ENCODE measurements around the gene FAIM2. TPM values are rescaled to one million over a fixed set of nuclear protein-coding genes. Genes with fewer than 3 reads are reported as not detected.

The FAIM2 gene
- total and polyA plus RNA-seq, 2 donors: 7.4 to 9.1 TPM

GRCh38 chr12:49825971-49826421, 77.7 kb downstream of the FAIM2 start:
- no peak overlapping the region for H3K4me3 ChIP-seq (ENCODE audit: low read depth, low read length)
- no peak for DNase-seq (ENCODE audit: extremely low spot score)
- 44% methylated on average over 4 of the region's 4 CpGs for WGBS
- no peaks in the 10 kb centered on the region for H3K4me1 ChIP-seq (ENCODE audit: insufficient read depth)
- no peaks in the 10 kb centered on the region for H3K36me3 ChIP-seq (ENCODE audit: insufficient read depth)
- no peak overlapping the region for H3K27ac ChIP-seq (ENCODE audit: low read depth)

DNA sequence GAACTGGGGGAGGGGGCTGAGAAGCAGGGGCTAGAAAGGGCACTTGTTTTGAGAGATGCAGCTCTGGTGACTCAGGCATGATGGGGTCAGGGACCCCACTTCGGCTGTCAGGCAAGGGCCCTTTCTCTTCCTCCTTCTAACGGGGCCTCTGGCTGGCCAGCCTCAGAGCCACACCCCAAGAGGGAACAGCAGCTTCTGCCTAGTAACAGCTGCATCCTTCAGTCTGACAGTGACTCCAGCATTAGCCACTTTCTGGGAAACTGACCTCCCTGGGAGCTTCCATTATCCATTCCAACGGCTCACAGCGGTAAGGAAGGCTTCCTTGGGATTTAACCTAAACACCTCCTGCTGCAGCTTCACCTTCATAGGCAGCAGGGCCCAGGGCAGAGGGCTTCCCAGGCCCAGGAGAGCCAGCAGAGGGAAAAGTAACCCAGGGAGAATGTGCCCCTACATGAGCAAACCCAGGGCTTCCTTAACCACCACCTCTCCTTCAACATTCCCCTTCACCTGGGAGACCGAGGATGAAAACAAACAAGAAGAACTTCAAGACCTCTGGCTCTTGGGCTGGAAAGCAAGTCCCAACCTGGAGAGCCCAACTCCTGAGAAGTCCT, 78.2 kb downstream of the FAIM2 start:
- Histone ChIP-seq H3K27ac (ENCODE audit: low read depth) (no peak overlapping the region), H3K4me3 (ENCODE audit: low read depth, low read length) (no peak overlapping the region), H3K4me1 (ENCODE audit: insufficient read depth) (no peaks in the 10 kb centered on the region), H3K36me3 (ENCODE audit: insufficient read depth) (no peaks in the 10 kb centered on the region)
- WGBS: 36% methylated on average over 5 of the region's 5 CpGs
- DNase-seq (ENCODE audit: extremely low spot score): no peak

DNA sequence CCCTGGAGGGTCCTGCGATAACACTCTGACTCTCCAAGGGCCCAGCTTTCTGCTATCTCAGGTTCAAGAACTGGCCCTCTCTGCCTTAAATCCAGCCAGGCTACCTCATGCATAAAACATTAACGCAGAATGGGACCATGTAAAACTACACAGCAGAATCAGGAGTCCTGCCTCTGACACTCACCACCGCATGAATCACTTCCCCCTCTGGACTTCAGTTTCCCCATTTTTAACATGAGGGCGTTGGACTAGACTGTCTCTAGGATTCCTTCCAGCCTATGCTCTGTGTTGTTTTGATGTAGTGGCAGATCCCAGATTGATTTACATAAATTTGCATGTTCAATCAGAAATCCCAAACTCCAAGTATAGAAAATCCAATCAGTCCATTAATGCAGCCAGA, 78.8 kb downstream of the FAIM2 start:
- H3K4me1 ChIP-seq (ENCODE audit: insufficient read depth): no peaks in the 10 kb centered on the region
- WGBS: 58% methylated on average over 4 of the region's 4 CpGs
- H3K27ac ChIP-seq (ENCODE audit: low read depth): no peak overlapping the region
- H3K36me3 ChIP-seq (ENCODE audit: insufficient read depth): no peaks in the 10 kb centered on the region
- no peak for DNase-seq (ENCODE audit: extremely low spot score)
- H3K4me3 ChIP-seq (ENCODE audit: low read depth, low read length): no peak overlapping the region

GRCh38 chr12:49824416-49824815, 79.3 kb downstream of the FAIM2 start:
- DNase-seq (ENCODE audit: extremely low spot score): no peak
- Histone ChIP-seq H3K4me3 (ENCODE audit: low read depth, low read length) (no peak overlapping the region), H3K27ac (ENCODE audit: low read depth) (no peak overlapping the region), H3K4me1 (ENCODE audit: insufficient read depth) (no peaks in the 10 kb centered on the region), H3K36me3 (ENCODE audit: insufficient read depth) (no peaks in the 10 kb centered on the region)
- 84% methylated on average over 8 of the region's 8 CpGs for WGBS

GRCh38 chr12:49823951-49824350, 79.7 kb downstream of the FAIM2 start:
- Histone ChIP-seq H3K27ac (ENCODE audit: low read depth) (no peak overlapping the region), H3K36me3 (ENCODE audit: insufficient read depth) (no peaks in the 10 kb centered on the region), H3K4me3 (ENCODE audit: low read depth, low read length) (no peak overlapping the region), H3K4me1 (ENCODE audit: insufficient read depth) (no peaks in the 10 kb centered on the region)
- no peak for DNase-seq (ENCODE audit: extremely low spot score)
- 92% methylated on average over 6 of the region's 6 CpGs for WGBS

GRCh38 chr12:49823350-49823749, 80.3 kb downstream of the FAIM2 start:
- WGBS: 89% methylated on average over 1 of the region's 1 CpG
- Histone ChIP-seq H3K4me1 (ENCODE audit: insufficient read depth) (no peaks in the 10 kb centered on the region), H3K36me3 (ENCODE audit: insufficient read depth) (no peaks in the 10 kb centered on the region), H3K27ac (ENCODE audit: low read depth) (no peak overlapping the region), H3K4me3 (ENCODE audit: low read depth, low read length) (no peak overlapping the region)
- DNase-seq (ENCODE audit: extremely low spot score): no peak

DNA sequence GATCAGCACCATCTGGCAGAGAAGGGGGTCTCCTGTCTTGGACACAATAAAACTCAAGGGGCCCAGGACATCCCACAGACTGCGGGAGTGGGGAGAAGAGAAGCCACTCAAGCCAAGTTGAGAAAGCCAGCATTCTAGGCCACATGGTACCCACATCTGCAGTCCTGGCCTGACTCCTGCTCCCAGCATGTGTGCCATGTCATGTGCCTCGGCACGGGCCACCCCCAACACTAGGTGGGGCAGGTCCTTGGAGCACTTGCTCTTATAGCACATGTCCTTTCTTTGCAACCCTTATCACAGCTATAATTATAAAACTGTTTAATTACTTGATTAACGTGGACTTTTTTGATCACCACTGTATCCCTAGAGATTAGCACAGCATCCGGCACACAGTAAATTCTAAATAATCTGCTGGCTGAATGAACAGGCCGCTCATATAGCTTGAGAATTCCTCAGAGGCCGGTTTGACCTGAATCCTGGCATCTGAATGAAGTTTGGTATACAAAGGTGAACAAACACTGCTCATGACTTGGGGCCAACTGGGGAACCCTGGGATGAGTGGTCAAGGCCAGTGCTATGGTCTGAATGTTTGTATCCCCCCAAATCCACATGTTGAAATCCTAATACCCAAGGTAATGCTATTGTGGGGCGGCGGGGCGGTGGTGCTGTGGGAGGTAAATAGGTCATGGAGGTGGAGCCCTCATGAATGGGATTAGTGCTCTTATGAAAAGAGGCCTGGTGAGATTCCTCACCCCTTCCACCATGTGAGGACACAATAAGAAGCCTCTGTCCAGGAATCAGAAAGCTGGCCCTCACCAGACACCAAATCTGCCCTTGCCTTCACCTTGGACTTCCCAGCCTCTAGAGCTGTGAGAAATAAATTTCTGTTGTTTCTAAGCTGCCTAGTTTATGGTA, 82.1 kb downstream of the FAIM2 start:
- Histone ChIP-seq H3K4me1 (ENCODE audit: insufficient read depth) (no peaks in the 10 kb centered on the region), H3K4me3 (ENCODE audit: low read depth, low read length) (no peak overlapping the region), H3K36me3 (ENCODE audit: insufficient read depth) (no peaks in the 10 kb centered on the region), H3K27ac (ENCODE audit: low read depth) (no peak overlapping the region)
- no peak for DNase-seq (ENCODE audit: extremely low spot score)
- 72% methylated on average over 10 of the region's 10 CpGs for WGBS

GRCh38 chr12:49819786-49820185, 83.9 kb downstream of the FAIM2 start:
- DNase-seq (ENCODE audit: extremely low spot score): no peak

GRCh38 chr12:49818241-49818895, 85.3 kb downstream of the FAIM2 start:
- Histone ChIP-seq H3K4me1 (ENCODE audit: insufficient read depth) (no peaks in the 10 kb centered on the region), H3K27ac (ENCODE audit: low read depth) (no peak overlapping the region), H3K36me3 (ENCODE audit: insufficient read depth) (no peaks in the 10 kb centered on the region), H3K4me3 (ENCODE audit: low read depth, low read length) (no peak overlapping the region)
- WGBS: 83% methylated on average over 7 of the region's 7 CpGs
- no peak for DNase-seq (ENCODE audit: extremely low spot score)

More at GRCh38 chr12:49819786-49820185, 83.9 kb downstream of the FAIM2 start:
- Histone ChIP-seq H3K4me1 (ENCODE audit: insufficient read depth) (no peaks in the 10 kb centered on the region), H3K27ac (ENCODE audit: low read depth) (no peak overlapping the region), H3K4me3 (ENCODE audit: low read depth, low read length) (no peak overlapping the region), H3K36me3 (ENCODE audit: insufficient read depth) (no peaks in the 10 kb centered on the region)
- 59% methylated on average over 2 of the region's 2 CpGs for WGBS

Other genes starting within 250 kb of the FAIM2 start
- 28.9 TPM for gene FMNL3, start 196.5 kb downstream of the FAIM2 start, total RNA-seq
- gene FMNL3, start 196.5 kb downstream of the FAIM2 start, polyA plus RNA-seq: 8.1 TPM
- 395 TPM for gene TMBIM6, start 162.3 kb downstream of the FAIM2 start, total RNA-seq
- 305 TPM for gene TMBIM6, start 162.3 kb downstream of the FAIM2 start, polyA plus RNA-seq
- 13.3 TPM for gene NCKAP5L, start 75.5 kb downstream of the FAIM2 start, total RNA-seq
- gene NCKAP5L, start 75.5 kb downstream of the FAIM2 start, polyA plus RNA-seq: 14.1 TPM
- 5.8 TPM for gene BCDIN3D, start 60.8 kb downstream of the FAIM2 start, total RNA-seq
- 4.4 TPM for gene BCDIN3D, start 60.8 kb downstream of the FAIM2 start, polyA plus RNA-seq
- gene AQP2, start 46.8 kb upstream of the FAIM2 start, total RNA-seq: not detected
- 0.04 TPM for gene AQP2, start 46.8 kb upstream of the FAIM2 start, polyA plus RNA-seq
- gene AQP5, start 58.0 kb upstream of the FAIM2 start, total RNA-seq: 1.4 TPM
- 0.32 TPM for gene AQP5, start 58.0 kb upstream of the FAIM2 start, polyA plus RNA-seq
- gene AQP6, start 69.0 kb upstream of the FAIM2 start, total RNA-seq: 0.26 TPM
- gene AQP6, start 69.0 kb upstream of the FAIM2 start, polyA plus RNA-seq: 0.08 TPM
- 40.0 TPM for gene RACGAP1, start 121.6 kb upstream of the FAIM2 start, total RNA-seq
- 10.6 TPM for gene RACGAP1, start 121.6 kb upstream of the FAIM2 start, polyA plus RNA-seq
- 2.7 TPM for gene ASIC1, start 153.7 kb upstream of the FAIM2 start, total RNA-seq
- 5.4 TPM for gene ASIC1, start 153.7 kb upstream of the FAIM2 start, polyA plus RNA-seq
- 30.2 TPM for gene SMARCD1, start 181.4 kb upstream of the FAIM2 start, total RNA-seq
- gene SMARCD1, start 181.4 kb upstream of the FAIM2 start, polyA plus RNA-seq: 31.2 TPM
- gene GPD1, start 200.1 kb upstream of the FAIM2 start, total RNA-seq: 2.2 TPM
- 16.0 TPM for gene GPD1, start 200.1 kb upstream of the FAIM2 start, polyA plus RNA-seq
- gene COX14, start 208.3 kb upstream of the FAIM2 start, total RNA-seq: 30.5 TPM
- 135 TPM for gene COX14, start 208.3 kb upstream of the FAIM2 start, polyA plus RNA-seq